Activated CD4-positive, alpha-beta T cell treated with anti-CD3 and anti-CD28 coated beads, Interleukin-2, amount 50 U/mL, for 1 hour (primary cell): ENCODE measurements around the gene EYA4.

Experiments used
- DNase-seq: peaks from one replicate; pipeline ENCODE4 v3.0.0-alpha.2; 2020

EYA4 gene

DNA sequence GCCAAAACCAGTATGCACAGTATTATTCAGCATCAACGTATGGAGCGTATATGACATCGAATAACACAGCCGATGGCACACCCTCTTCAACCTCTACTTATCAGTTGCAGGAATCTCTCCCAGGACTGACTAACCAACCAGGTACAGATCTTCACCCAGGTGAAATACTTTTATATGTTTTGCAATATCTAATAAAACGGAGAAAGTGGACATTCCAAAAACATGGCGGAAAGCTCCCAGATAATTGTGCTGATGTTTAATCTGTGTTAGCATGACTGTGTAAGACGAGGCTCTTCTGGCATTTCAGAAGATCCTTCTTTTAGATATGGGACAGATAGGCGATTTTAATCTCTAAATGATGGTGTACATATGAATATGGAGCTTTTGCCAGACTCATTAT, 227.4 kb downstream of the EYA4 start:
- DNase-seq = no peak

DNA sequence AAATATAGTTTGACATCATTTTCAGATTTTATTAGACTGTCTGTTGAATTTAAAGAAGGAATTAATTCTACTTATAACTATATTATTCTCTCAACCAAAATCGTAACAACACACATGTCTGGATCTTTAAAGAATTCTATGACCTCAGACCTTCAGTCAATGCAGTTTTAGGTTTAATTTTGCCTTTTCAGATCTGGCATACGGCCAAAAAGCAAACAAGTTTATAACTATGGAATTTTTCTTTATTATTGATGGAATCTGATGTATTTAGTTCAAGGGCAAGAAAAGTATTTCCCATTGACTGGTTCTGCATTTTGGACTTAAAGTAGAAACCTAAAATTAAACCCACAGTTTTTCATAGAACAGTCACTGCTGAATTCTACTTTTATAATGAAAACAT, 233.4 kb downstream of the EYA4 start:
- DNase-seq = no peak

DNA sequence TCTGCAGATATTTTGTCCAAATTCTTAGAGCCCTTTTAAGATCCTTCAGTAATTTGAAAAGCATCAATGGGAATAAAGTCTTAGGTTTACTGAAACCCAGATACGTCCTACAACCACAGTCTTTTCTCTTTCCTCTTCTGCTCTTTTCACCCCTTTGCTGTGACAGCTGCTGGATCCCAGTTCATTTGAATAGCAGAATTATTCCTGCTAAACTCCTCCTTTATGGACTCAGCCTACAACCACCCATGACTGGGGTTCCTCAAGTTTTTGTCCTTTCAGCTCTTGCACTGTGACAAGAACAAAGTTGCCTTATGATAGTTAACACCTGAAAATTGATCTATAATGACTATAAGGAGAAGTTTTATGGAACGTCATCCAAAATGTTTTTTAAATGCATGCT, 237.5 kb downstream of the EYA4 start:
- no peak for DNase-seq

DNA sequence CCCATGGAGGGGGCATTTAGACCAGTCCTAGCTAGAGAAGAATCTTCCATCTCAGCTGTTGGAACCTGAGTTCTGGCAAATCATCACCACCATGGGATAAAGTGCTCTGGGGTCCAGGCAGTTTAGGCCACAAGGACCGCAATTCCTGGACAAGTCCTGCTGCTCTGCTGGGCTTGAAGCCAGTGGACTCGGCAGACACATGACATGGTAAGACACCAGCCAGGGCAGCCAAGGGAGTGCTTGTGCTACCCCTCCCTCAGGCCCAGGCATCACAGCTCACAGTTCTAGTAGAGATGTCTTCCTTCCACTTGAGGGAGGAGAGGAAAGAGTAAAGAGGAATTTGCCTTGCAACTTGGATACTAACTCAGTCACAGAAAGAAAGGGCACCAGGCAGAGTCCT, 246.0 kb downstream of the EYA4 start:
- DNase-seq = no peak

DNA sequence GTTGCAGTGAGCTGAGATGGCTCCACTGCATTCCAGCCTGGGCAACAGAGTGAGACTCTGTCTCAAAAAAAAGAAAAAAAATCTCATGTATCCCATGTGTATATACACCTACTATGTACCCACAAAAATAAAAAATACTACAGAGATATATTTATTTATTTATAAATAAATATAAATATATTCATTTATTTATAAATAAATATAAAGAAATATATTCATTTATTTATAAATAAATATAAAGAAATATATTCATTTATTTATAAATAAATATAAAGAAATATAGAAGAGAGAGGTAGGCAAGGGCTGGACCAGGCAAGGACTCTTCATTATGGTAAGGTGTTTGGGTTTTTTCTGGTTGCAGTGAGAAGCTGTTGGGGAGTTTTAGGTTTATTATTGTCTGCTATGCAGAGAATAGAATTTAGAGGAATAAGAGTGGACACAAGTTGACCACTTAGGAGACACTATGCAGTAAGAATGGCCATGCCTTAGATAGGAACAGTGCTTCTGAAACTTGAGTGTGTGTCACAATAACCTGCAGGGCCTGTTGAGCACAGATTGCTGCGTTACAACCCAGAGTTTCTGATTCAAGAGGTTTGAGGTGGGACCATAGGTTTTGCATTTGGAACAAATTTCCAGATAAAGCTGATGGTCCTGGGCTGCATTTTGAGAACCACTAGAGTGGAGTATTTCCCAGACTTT, 254.2 kb downstream of the EYA4 start:
- DNase-seq = no peak

- DNase-seq = no peak
Observed at GRCh38 chr6:133499662-133500061, 258.5 kb downstream of the EYA4 start.

DNA sequence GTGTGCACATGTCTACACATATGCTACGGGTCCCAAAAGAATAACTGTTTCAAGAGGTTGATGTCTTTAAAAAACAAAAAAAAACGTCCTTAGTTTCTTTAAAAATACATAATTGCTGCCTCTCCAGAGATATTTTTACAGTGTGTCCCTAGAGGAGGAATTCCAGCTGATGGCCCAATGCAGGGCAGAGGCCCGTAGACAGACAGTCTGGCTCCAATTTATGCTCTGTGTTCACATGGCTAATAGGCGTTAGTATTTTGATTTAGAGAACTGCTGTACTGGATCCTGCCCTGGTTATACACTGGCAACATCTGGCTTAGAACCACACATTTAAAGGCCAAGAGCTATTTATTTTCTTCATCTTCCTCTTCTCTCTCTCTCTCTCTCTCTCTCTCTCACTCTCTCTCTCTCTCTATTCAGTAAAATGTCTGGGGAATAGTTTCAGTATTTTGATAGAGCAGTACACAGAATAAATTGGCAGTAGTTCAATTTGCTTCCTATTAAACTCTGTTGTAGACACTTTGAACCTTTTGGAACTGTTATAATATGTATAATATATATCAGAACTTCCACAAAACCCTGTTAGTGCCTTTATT, 260.6 kb downstream of the EYA4 start:
- DNase-seq = no peak

- no peak for DNase-seq
Observed at GRCh38 chr6:133502441-133503335, 261.5 kb downstream of the EYA4 start.

DNA sequence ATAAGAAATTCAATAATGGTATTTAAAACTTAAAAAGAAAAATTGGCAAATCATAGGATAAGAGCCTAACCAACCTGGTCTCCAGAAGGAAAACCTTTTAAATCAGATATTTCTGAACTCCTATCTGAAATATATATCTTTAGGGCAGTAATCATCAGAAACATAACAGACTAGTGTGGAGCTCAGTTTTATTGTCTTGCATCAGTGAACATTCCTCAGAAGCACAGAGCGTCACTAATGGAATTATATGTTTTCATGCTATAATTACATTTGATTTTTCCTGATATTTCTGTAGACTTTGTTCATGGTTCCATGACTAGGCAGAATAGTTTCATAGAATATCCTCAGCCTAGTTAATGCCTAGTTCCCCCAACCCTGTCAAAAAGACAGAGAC, 262.2 kb downstream of the EYA4 start:
- no peak for DNase-seq

DNA sequence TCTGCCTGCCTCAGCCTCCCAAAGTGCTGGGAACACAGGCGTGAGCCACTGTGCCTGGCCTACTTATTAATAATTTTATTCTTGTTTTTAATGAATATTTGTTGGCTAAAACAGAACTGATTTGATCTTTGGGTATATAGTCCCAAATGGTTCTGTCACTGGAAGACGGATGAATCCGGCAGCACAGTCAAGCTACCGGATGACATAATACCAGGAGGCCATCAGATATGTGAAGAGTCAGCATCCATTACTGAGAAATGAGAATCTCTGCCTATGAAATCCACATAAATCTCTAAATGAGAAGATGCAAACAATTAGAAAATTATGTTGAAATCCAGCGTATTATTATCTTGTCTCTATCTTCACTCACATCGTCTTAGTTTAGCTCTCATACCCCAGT, 263.0 kb downstream of the EYA4 start:
- no peak for DNase-seq

DNA sequence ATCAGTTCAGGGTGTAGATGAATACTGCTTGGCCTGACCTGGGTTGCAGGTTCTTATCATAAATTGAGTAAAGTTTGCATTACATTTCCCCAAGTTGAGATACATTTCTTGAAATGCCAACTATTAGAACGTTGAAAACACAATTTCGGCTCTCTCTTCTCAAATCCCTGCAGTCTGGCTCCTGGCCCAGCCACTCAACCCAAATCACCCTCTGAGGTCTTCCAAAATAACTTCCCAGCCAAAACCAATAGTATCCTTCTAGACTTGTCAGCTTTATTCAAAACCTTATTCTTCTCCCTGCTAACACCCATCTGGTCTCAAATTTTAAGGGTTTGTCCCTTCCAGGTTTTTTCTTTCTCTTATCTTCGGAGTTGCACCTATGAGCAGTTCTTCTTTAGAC, 263.6 kb downstream of the EYA4 start:
- no peak for DNase-seq

DNA sequence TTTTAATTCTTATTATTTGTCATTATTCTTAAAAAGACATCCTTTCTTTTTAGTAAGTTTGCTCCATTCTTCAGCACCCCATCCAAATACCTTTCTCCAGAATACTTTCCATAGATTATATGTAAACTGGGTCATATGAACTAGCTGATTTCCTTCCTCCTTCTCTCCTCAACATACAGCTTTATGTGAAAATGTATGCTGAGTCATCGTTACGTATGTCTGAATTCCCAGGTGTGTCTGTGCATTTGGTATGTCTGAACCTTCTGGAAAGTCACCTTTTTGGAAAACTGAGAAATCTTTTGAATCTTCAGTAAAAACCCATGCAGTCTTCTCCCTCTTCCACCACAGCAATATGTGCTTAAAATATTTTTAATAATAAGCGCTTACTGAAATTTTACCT, 264.5 kb downstream of the EYA4 start:
- no peak for DNase-seq

DNA sequence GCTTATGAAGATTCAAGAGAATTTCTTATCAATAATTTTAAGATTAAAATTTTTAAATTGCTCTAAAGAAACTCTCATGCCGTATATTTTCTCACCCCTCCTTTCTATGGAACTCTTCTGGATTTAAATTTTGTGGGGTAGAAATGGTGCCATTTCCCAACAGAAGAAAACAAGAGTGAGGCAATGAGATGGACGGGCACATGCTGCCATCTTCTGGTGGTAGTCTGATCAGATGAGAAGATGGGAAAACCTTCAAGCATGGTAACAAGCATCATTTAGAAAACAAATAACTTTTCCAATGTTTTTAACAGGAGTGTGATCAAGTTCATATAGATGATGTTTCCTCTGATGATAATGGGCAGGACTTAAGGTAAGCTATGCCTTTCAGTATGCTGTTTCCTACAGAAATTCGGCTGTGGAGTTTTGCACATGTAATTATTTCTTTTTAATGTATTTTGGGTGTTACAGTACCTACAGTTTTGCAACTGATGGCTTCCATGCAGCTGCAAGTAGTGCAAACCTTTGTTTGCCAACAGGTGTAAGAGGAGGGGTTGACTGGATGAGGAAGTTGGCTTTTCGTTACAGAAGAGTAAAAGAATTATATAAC, 271.4 kb downstream of the EYA4 start:
- peak; percentile 2 for DNase-seq

- no peak for DNase-seq
Observed at GRCh38 chr6:133523816-133524215, 282.7 kb downstream of the EYA4 start.

DNA sequence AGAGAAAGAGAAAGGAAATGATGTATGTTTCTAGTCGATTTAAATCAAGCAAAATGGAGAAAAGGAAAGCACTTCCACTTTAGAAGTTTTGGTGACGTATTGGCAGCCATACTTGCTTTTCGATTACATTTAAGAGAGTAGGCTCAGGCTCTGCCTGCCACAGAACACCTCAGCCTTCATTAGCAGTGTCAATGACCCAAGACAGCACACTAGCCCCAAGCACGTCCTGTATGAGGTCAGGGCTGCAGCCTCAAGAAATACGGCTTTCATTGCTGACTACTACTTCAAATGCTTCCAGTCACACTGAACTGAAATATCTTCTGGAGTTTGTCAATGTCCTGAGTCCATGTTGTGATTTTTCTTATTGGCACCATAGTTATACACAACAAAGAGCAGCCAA, 285.3 kb downstream of the EYA4 start:
- DNase-seq = no peak

- DNase-seq = no peak
Observed at GRCh38 chr6:133528566-133528965, 287.4 kb downstream of the EYA4 start.

GRCh38 chr6:133532908-133533307, 291.8 kb downstream of the EYA4 start:
- no peak for DNase-seq

DNA sequence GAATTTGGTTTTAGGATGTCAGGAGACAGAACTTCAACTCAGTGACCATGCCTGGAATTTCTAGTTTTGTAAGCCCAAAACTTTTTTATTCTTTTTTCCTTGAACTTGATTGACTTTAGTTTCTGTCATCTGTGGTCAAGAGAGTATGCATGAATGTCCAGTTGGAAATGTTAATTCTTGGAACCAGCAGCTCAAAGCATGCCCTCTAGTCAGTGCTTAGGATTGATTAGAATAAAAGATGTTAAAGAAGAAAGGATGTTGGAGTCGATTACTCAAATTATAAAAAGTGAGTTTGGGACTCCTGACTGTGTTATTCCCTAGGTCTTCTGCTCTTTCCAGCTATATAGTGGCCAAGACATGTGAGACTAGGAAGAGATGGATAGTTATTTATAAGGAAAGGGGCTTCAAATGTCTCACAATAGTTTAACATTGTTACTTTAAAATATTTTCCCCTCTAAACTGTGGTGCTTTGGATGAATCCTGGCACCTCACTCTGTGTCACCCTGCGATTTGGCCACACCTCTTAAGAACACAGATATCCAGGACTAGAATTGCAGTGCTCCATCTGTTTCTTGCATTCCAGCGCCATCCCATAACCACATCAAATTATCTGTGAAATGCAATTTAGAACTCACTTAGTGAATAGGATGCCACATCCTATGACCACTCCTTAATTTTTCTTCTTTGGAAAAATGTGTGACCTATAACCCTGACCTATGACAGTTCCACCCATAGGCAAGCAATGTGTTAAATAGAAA, 298.5 kb downstream of the EYA4 start:
- DNase-seq = no peak

DNA sequence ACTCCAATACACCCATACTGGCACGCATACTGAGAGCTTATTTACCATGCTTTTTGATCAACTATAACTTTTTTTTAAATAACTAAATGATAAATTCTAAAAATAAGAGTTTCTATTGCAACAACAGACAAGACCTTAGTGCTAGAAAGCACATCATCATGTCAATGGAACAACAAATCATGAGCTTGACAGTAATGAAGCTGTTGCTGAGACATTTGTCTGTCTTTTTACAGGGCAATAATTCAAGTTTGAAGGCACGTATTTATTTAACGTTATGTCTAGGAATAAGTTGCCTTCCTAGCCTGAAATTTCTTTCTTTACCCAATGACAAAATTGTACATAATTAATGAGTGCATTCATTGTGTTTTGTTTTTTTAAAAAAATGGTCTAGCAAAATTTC, 299.2 kb downstream of the EYA4 start:
- DNase-seq = no peak

- DNase-seq = no peak
Observed at GRCh38 chr6:133541040-133541439, 299.9 kb downstream of the EYA4 start.

- DNase-seq = no peak
Observed at GRCh38 chr6:133542056-133542821, 301.1 kb downstream of the EYA4 start.

DNA sequence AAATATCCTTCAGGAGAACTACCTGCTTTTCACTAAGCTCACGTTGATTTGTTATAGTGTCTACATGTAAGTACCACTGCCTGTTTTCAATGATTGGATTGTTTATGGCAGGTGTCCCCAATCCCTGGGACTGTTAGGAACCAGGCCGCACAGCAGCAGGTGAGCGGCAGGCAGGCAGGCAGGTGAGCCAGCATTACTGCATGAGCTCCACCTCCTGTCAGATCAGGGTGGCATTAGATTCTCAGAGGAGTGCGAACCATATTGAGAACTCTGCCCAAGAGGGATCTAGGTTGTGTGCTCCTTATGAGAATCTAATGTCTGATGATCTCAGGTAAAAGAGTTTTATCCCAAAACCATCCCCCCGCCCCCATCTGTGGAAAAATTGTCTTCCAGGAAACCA, 303.3 kb downstream of the EYA4 start:
- no peak for DNase-seq
